ENCODE data around the gene TNIK. TPM values are rescaled to one million over a fixed set of nuclear protein-coding genes. Genes with fewer than 3 reads are reported as not detected.

TNIK gene
- total RNA-seq, 2 donors from 2014 or later, result 5.6 to 47.1 TPM

- H3K4me3 ChIP-seq, result peak overlapping the region; percentile 59 to 61
- H3K27me3 ChIP-seq (replicated peaks; ENCODE audit: insufficient read depth), result peaks cover 5% of the 10 kb centered on the region
- DNase-seq (ENCODE audit: low spot score), result peak; percentile 33
- WGBS, result 1% methylated on average over 36 of the region's 36 CpGs
- H3K36me3 ChIP-seq, result no peaks in the 10 kb centered on the region
- TF ChIP-seq, protein P1, sequence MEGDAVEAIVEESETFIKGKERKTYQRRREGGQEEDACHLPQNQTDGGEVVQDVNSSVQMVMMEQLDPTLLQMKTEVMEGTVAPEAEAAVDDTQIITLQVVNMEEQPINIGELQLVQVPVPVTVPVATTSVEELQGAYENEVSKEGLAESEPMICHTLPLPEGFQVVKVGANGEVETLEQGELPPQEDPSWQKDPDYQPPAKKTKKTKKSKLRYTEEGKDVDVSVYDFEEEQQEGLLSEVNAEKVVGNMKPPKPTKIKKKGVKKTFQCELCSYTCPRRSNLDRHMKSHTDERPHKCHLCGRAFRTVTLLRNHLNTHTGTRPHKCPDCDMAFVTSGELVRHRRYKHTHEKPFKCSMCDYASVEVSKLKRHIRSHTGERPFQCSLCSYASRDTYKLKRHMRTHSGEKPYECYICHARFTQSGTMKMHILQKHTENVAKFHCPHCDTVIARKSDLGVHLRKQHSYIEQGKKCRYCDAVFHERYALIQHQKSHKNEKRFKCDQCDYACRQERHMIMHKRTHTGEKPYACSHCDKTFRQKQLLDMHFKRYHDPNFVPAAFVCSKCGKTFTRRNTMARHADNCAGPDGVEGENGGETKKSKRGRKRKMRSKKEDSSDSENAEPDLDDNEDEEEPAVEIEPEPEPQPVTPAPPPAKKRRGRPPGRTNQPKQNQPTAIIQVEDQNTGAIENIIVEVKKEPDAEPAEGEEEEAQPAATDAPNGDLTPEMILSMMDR (IDR thresholded peaks at IDR 0.05), result no peak
- TF ChIP-seq POLR2A (IDR thresholded peaks at IDR 0.05) (no peak), POLR2AphosphoS5 (IDR thresholded peaks at IDR 0.05) (no peak)
- peak overlapping the region; percentile 52 to 66 for H3K27ac ChIP-seq
- intact Hi-C loops (cut with DNase I), result loop anchor here (5.0 to 10.0 kb wide), 3 partner anchors 77 to 175 kb away; no protein-coding TSS in a partner anchor
- H3K4me1 ChIP-seq (replicated peaks), result no peaks in the 10 kb centered on the region
- no peaks in the 10 kb centered on the region for H3K9me3 ChIP-seq
These were observed 866 bp downstream of the TNIK start for GRCh38 chr3:171459137-171459941.

DNA sequence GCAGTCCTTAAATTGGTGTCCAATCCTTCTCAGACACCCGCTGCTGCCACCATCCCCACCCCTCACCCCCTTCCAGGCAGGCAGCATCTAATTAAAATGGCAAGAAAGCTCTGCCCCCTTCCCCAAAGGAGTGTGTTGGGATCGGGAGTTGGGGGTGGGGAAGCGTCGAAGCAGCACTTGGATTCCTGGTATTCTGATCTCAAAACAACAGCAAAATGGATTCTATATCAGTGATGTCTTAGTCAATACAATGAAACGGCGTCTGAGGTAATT, 1.4 kb downstream of the TNIK start:
- H3K27ac ChIP-seq, result no peak overlapping the region
- H3K4me3 ChIP-seq, result peak overlapping the region; percentile 59 to 61
- DNase-seq (ENCODE audit: low spot score), result no peak
- peaks cover 5% of the 10 kb centered on the region for H3K27me3 ChIP-seq (replicated peaks; ENCODE audit: insufficient read depth)
- WGBS, result 14% methylated on average over 6 of the region's 6 CpGs
- H3K36me3 ChIP-seq, result no peaks in the 10 kb centered on the region
- intact Hi-C loops (cut with DNase I), result loop anchor here (5.0 to 10.0 kb wide), 3 partner anchors 76 to 174 kb away; no protein-coding TSS in a partner anchor
- TF ChIP-seq POLR2AphosphoS5 (IDR thresholded peaks at IDR 0.05), result no peak
- no peak for TF ChIP-seq POLR2A (IDR thresholded peaks at IDR 0.05)
- TF ChIP-seq, protein P1 (IDR thresholded peaks at IDR 0.05), result no peak
- no peaks in the 10 kb centered on the region for H3K9me3 ChIP-seq
- H3K4me1 ChIP-seq (replicated peaks), result no peaks in the 10 kb centered on the region

- Histone ChIP-seq H3K27ac (no peak overlapping the region), H3K9me3 (no peaks in the 10 kb centered on the region), H3K4me1 (replicated peaks) (no peaks in the 10 kb centered on the region), H3K4me3 (peak overlapping the region; percentile 59 to 61), H3K36me3 (no peaks in the 10 kb centered on the region), H3K27me3 (replicated peaks; ENCODE audit: insufficient read depth) (peaks cover 3% of the 10 kb centered on the region)
- WGBS, result 52% methylated on average over 23 of the region's 23 CpGs
- intact Hi-C loops (cut with DNase I), result loop anchor here (5.0 to 10.0 kb wide), 3 partner anchors 76 to 173 kb away; no protein-coding TSS in a partner anchor
- no peak for DNase-seq (ENCODE audit: low spot score)
- no peak for TF ChIP-seq POLR2AphosphoS5 (IDR thresholded peaks at IDR 0.05)
- TF ChIP-seq, protein P1 (IDR thresholded peaks at IDR 0.05), result no peak
- TF ChIP-seq POLR2A (IDR thresholded peaks at IDR 0.05), result no peak
These were observed 1.9 kb downstream of the TNIK start for GRCh38 chr3:171458071-171458863.

GRCh38 chr3:171457607-171458061, 2.6 kb downstream of the TNIK start:
- TF ChIP-seq POLR2AphosphoS5 (IDR thresholded peaks at IDR 0.05) (no peak), POLR2A (IDR thresholded peaks at IDR 0.05) (no peak)
- TF ChIP-seq, protein P1 (IDR thresholded peaks at IDR 0.05), result no peak
- Histone ChIP-seq H3K27me3 (replicated peaks; ENCODE audit: insufficient read depth) (no peaks in the 10 kb centered on the region), H3K9me3 (no peaks in the 10 kb centered on the region), H3K36me3 (no peaks in the 10 kb centered on the region), H3K4me1 (replicated peaks) (no peaks in the 10 kb centered on the region), H3K27ac (no peak overlapping the region), H3K4me3 (peak overlapping the region in 1 of 2 donors; percentile 61)
- intact Hi-C loops (cut with DNase I), result loop anchor here (5.0 to 10.0 kb wide), 3 partner anchors 75 to 173 kb away; no protein-coding TSS in a partner anchor
- no peak for DNase-seq (ENCODE audit: low spot score)
- WGBS, result 62% methylated on average over 7 of the region's 7 CpGs

Measured in prostate gland (tissue), 2 donors.